Measurements from ENCODE around the gene PLCB3.
"Not testable (repeated sequence)": the region's sequence is repeated elsewhere in the genome, so short reads cannot be mapped to it uniquely, and the experiment has no call there.

Gene PLCB3

GRCh38 chr11:64306563-64306875, 55.2 kb downstream of the PLCB3 start:
- DNase-seq: no peak

GRCh38 chr11:64306876-64307622, 55.7 kb downstream of the PLCB3 start:
- DNase-seq: no peak

- DNase-seq: not testable (repeated sequence)
These were observed 56.5 kb downstream of the PLCB3 start for GRCh38 chr11:64307795-64308194.

GRCh38 chr11:64312947-64313346, 61.6 kb downstream of the PLCB3 start:
- DNase-seq: no peak

GRCh38 chr11:64313491-64314145, 62.3 kb downstream of the PLCB3 start:
- no peak for DNase-seq

GRCh38 chr11:64314146-64314804, 62.9 kb downstream of the PLCB3 start:
- DNase-seq: no peak

GRCh38 chr11:64314805-64315561, 63.7 kb downstream of the PLCB3 start:
- no peak for DNase-seq

- DNase-seq: not testable (repeated sequence)
These were observed 64.6 kb downstream of the PLCB3 start for GRCh38 chr11:64315667-64316526.

GRCh38 chr11:64316672-64317324, 65.5 kb downstream of the PLCB3 start:
- peak; percentile 57 for DNase-seq

GRCh38 chr11:64317325-64317960, 66.1 kb downstream of the PLCB3 start, which contains the start of gene TRMT112:
TRMT112 (minus strand) TSS chr11:64317559; CDS start chr11:64317526, 33 bp downstream.
- peak; percentile 99 for DNase-seq

GRCh38 chr11:64317961-64318765, 66.8 kb downstream of the PLCB3 start, which contains the start of gene PRDX5:
PRDX5 (plus strand) TSS chr11:64318121; CDS start chr11:64318216, 95 bp downstream.
- peak; percentile 92 for DNase-seq

All from NCI-H226 (cell line).